ENCODE measurements around the gene MAP3K10. TPM values are rescaled to one million over a fixed set of nuclear protein-coding genes. Genes with fewer than 3 reads are reported as not detected.

MAP3K10 gene
- total RNA-seq, 1 experiment from 2014 or later: 26.9 TPM

DNA sequence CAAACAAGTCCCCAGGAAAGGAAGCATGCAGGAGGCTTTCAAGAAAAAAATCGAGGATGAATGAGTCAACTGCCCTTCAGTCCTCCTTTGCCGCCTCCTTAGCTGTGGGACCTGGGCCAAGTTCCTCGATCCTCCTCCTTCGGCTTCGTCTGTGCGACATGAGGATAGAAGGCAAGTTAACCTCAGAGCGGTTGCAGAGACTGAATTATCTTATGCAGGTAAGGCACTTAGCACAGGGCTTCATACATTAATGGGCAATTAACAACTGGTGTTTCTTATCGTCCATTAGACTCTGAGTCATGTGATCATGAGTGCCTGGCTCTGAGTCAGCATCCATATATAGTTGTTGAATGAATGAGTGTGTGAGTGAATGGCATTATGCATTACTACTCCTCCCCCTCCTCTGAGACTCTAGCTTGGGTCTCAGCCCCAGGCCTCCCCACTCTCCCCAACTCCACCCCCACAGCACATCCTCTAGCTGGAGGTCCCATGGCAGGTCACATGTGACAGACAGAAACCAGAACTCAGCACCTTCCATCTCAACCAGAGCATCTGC is 28.6 kb downstream of the MAP3K10 start:
- intact Hi-C loops (cut with micrococcal nuclease; ENCODE audit: unreplicated experiment): no loop called here
- DNase-seq: peak; percentile 66 to 74
- Histone ChIP-seq H3K4me3 (peak overlapping the region; percentile 42; the same call in 1 of the 2 replicates), H3K4me1 (replicated peaks; ENCODE audit: insufficient read depth) (peaks cover 17% of the 10 kb centered on the region), H2AFZ (peak overlapping the region; percentile 58), H3K27me3 (ENCODE audit: insufficient read depth, low read depth) (no peaks in the 10 kb centered on the region), H3K4me2 (peak overlapping the region; percentile 65), H3K9me3 (ENCODE audit: insufficient read depth, low read depth) (no peaks in the 10 kb centered on the region), H3F3A (ENCODE audit: insufficient read depth, low read depth) (peaks cover 16% of the 10 kb centered on the region; the same call in 1 of the 2 replicates), H3K79me2 (ENCODE audit: low read depth) (no peaks in the 10 kb centered on the region), H4K20me1 (ENCODE audit: insufficient read depth) (no peaks in the 10 kb centered on the region), H3K27ac (peak overlapping the region; percentile 26; the same call in 1 of the 2 replicates), H3K36me3 (ENCODE audit: low read depth) (no peaks in the 10 kb centered on the region), H3K9me2 (ENCODE audit: insufficient read depth) (no peaks in the 10 kb centered on the region)
- CTCF ChIA-PET: no interaction called here
- TF ChIP-seq, protein P1, sequence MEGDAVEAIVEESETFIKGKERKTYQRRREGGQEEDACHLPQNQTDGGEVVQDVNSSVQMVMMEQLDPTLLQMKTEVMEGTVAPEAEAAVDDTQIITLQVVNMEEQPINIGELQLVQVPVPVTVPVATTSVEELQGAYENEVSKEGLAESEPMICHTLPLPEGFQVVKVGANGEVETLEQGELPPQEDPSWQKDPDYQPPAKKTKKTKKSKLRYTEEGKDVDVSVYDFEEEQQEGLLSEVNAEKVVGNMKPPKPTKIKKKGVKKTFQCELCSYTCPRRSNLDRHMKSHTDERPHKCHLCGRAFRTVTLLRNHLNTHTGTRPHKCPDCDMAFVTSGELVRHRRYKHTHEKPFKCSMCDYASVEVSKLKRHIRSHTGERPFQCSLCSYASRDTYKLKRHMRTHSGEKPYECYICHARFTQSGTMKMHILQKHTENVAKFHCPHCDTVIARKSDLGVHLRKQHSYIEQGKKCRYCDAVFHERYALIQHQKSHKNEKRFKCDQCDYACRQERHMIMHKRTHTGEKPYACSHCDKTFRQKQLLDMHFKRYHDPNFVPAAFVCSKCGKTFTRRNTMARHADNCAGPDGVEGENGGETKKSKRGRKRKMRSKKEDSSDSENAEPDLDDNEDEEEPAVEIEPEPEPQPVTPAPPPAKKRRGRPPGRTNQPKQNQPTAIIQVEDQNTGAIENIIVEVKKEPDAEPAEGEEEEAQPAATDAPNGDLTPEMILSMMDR (conservative IDR thresholded peaks at IDR 0.05): no peak
- no peak for TF ChIP-seq EZH2 (IDR thresholded peaks at IDR 0.05; ENCODE audit: low read depth)
- no TSS peak for BruUV-seq (replicated peaks)
- POLR2A ChIA-PET (ENCODE audit: unreplicated experiment): interaction anchor here (0.5 to 0.6 kb wide), 4 partner anchors 36 to 433 kb away, joined by 4 to 5 read pairs (median 4); partner anchors contain the start of genes C19orf47 and PLD3

DNA sequence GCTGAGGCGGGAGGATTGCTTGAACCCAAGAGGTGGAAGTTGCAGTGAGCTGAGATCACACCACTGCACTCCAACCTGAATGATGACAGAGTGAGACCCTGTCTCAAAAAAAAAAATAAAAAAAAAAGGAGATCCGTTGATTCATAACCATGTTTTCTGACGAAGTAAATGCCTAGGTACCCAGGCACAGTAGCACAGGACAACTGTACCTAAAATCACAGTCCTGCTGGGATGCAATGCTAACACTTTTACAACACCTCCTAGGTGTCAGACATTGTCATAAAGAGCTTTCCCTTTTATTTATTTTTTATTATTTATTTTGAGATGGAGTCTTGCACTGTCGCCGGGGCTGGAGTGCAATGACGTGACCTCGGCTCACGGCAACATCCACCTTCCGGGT is 29.4 kb downstream of the MAP3K10 start:
- no peak for TF ChIP-seq EZH2 (IDR thresholded peaks at IDR 0.05; ENCODE audit: low read depth)
- TF ChIP-seq, protein P1 (conservative IDR thresholded peaks at IDR 0.05): no peak
- Histone ChIP-seq H2AFZ (no peak overlapping the region), H4K20me1 (ENCODE audit: insufficient read depth) (no peaks in the 10 kb centered on the region), H3K79me2 (ENCODE audit: low read depth) (no peaks in the 10 kb centered on the region), H3K27ac (no peak overlapping the region), H3K4me2 (no peak overlapping the region), H3K27me3 (ENCODE audit: insufficient read depth, low read depth) (no peaks in the 10 kb centered on the region), H3F3A (ENCODE audit: insufficient read depth, low read depth) (peaks cover 23% of the 10 kb centered on the region; the same call in 1 of the 2 replicates), H3K36me3 (ENCODE audit: low read depth) (no peaks in the 10 kb centered on the region), H3K9me2 (ENCODE audit: insufficient read depth) (no peaks in the 10 kb centered on the region), H3K9me3 (ENCODE audit: insufficient read depth, low read depth) (no peaks in the 10 kb centered on the region), H3K4me3 (no peak overlapping the region), H3K4me1 (replicated peaks; ENCODE audit: insufficient read depth) (peaks cover 17% of the 10 kb centered on the region)
- DNase-seq: no peak
- ChIA-PET CTCF (interaction anchor here (0.6 to 0.7 kb wide), 2 partner anchors 77 to 154 kb away, joined by 3 to 14 read pairs; no protein-coding TSS in a partner anchor), POLR2A (ENCODE audit: unreplicated experiment) (no interaction called here)
- intact Hi-C loops (cut with micrococcal nuclease; ENCODE audit: unreplicated experiment): no loop called here
- no TSS peak for BruUV-seq (replicated peaks)

DNA sequence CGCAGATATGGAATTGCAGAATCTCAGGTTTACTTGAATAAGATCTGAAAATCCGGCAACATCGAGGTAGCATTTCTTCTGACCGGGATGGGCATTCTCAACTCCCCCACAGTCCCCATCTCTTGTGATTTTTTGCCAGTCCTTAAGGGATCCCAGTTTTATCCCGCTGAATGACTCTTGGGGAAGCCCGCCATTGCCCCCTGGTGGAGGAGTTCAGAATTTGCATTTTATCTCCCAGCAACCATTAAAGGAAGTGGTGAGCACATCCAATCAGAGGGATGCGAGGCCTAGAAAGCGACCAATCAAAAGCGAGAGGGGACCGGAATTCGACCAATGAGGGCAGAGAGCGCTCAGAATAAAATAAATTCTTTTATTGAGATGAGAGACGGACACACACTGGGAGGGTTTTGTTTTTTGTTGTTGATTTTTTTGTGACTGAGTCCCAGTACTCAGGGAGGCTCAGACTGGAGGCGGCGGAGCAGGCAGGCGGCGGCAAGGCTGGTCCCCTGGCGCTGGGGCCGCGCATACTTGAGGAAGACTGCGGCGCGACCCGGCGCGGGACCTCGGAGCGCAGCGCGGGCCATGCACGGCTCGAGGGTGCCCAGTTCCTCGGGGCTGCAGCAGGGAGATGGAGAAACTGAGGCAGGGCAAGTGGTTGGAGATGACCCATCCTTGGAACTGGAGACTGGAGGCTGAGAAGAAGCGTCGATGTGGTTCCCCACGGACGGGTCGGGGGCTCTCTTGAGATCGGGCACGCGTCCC is 30.8 kb downstream of the MAP3K10 start:
- intact Hi-C loops (cut with micrococcal nuclease; ENCODE audit: unreplicated experiment): loop anchor here (1.0 kb wide), 1 partner anchor 83 kb away; no protein-coding TSS in a partner anchor
- POLR2A ChIA-PET (ENCODE audit: unreplicated experiment): no interaction called here
- no peak for TF ChIP-seq EZH2 (IDR thresholded peaks at IDR 0.05; ENCODE audit: low read depth)
- TF ChIP-seq, protein P1 (conservative IDR thresholded peaks at IDR 0.05): peak; percentile 97
- H3K27me3 ChIP-seq (ENCODE audit: insufficient read depth, low read depth): no peaks in the 10 kb centered on the region
- H3K4me2 ChIP-seq: no peak overlapping the region
- DNase-seq: peak; percentile 73 to 84
- no peaks in the 10 kb centered on the region for H4K20me1 ChIP-seq (ENCODE audit: insufficient read depth)
- CTCF ChIA-PET: no interaction called here
- H3K27ac ChIP-seq: no peak overlapping the region
- no peaks in the 10 kb centered on the region for H3K79me2 ChIP-seq (ENCODE audit: low read depth)
- H3F3A ChIP-seq (ENCODE audit: insufficient read depth, low read depth): peaks cover 15% of the 10 kb centered on the region; the same call in 1 of the 2 replicates
- no peaks in the 10 kb centered on the region for H3K9me3 ChIP-seq (ENCODE audit: insufficient read depth, low read depth)
- no peak overlapping the region for H3K4me3 ChIP-seq
- no peaks in the 10 kb centered on the region for H3K36me3 ChIP-seq (ENCODE audit: low read depth)
- no TSS peak for BruUV-seq (replicated peaks)
- peaks cover 17% of the 10 kb centered on the region for H3K4me1 ChIP-seq (replicated peaks; ENCODE audit: insufficient read depth)
- H3K9me2 ChIP-seq (ENCODE audit: insufficient read depth): no peaks in the 10 kb centered on the region
- no peak overlapping the region for H2AFZ ChIP-seq
